GM18511 (cell line): ENCODE results near the gene ALMS1.
"Not testable (repeated sequence)": the region's sequence is repeated elsewhere in the genome, so short reads cannot be mapped to it uniquely, and the experiment has no call there.

Source experiments
- ATAC-seq: cut with Tn5 transposase; IDR thresholded peaks from one replicate; pipeline ENCODE4 v1.9.1; 2021; ENCODE audit warnings: mild to moderate bottlenecking, moderate library complexity; ENCODE audit not compliant: unreplicated experiment

ALMS1 gene

DNA sequence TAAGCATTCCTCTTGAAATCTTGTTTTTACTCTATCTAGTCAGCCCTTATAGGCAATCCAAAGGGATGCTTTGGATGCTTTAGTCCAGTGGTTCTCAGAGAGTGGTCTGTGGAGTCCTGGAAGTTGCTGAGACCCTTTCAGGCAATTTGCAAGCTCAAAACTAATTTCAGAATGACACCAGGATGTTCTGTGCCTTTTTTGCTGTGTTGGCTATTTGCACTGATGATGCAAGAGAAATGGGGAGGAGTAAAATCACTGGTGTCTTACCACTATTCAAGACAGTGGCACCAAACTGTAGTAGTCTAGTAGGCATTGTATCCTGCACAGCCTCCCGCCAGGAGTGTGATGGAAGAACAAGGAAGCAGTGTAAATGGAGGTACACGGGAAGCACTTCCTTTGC is 219.0 kb downstream of the ALMS1 start:
- not testable (repeated sequence) for ATAC-seq

DNA sequence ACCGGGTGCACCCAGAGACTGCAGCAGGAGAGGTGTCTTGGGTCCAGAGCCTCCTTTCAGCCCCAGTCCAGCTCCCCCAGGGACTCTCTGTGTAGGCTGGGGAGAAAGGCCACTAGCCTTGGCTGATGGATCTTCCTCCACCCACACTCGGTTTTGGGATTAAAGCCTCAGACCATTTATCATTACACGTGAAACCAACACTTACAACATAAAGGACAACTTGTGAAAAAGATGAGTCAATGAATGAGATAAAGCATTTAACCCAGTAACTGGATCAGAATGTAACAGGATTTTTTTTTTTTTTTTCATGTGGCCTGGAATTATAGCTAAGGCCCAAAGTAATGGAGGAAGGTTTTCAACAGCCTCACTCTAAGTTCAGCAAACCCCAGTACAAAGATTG is 224.5 kb downstream of the ALMS1 start:
- no peak for ATAC-seq

DNA sequence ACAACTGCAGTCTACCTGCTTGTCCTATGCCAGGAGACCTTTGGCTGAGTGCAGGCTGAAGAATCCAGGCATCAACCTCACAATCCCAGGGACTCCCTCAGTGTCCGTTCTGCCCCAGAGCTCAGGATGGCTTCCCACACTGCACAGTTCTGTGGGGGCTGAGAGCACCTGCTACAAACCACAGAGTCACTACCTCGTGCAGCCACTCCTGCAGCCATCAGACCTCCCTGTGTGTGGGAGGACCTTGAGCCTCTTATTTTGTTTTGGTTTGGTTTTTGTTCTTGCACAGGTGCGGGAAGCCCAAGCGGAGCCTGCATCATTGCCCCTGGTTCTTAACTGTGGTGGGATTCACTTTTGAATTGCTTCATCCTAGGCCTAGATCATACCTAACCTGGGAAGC is 225.6 kb downstream of the ALMS1 start:
- no peak for ATAC-seq

DNA sequence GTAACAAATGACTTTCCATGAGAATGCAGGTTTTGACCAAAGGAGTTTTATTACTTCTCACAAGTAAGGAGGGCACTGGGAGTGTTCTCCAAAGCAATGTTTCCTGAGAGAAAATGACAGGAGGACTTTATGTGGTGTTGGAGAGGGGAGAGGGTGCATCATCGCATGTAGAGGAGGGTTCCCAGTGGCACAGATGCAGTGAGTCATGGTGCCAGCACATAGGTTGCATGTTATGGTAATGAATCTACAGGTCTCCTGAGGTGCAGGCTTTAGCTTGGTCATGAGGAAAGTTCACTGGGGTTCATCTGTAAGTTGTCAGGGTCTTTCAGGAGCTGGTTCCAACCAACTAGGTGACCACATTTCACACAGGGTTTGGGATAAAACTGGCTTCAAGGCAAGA is 226.2 kb downstream of the ALMS1 start:
- no peak for ATAC-seq

DNA sequence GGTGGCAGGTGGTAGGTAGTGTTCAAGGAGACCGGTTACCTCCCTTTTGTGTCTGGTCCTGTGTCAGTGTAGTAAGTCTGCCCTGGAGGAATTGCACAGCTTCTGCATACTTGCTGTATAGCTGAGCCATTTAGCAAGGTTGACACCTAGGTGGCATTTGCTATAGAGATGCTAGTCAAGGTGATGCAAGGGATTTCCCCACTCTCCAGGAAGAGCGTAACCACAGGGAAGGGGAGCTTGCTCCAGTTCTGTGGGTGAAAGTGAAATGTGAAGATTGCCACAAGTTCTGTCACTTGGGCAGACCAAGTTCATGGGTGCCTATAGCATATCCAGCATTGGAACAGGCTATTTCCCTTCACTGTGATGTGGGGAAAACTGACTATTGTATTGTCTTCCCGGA is 228.5 kb downstream of the ALMS1 start:
- no peak for ATAC-seq

DNA sequence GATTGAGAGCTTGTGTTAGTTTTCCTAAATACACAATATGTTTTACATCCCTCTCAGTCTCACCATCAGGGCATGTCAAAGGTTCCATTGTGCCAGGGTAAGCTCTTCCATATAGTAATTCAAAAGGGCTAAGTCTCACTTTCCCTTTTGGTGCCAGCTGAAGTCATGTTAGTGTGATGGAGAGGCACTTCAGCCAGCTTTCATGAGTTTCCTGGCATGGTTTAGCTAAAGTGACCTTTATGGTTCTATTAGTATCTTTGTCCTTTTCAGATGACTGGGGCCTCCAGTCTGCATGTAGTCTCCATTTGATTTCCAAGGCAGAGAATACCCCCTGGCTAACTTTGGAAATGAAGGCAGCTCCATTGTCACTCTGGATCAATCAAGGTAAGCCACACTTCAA is 229.4 kb downstream of the ALMS1 start:
- ATAC-seq = no peak

DNA sequence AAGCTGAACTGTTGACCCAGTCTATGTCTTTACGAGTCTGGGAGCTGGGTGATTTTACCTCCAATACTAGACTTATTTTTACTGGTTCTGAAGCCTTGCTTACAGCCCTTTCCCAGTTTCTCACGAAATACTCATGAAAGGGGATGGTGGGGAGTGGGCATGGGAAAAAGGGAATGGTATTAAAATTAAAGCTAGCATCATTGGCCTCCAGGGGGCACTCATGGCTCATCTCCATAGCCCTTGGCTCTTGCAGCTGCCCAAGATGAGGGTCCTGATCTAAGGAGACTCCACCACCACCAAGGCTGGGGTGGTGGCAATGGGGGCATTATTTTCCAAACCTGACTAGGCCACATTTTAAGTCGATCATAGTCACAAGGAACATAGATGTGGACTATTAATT is 234.3 kb downstream of the ALMS1 start:
- not testable (repeated sequence) for ATAC-seq

DNA sequence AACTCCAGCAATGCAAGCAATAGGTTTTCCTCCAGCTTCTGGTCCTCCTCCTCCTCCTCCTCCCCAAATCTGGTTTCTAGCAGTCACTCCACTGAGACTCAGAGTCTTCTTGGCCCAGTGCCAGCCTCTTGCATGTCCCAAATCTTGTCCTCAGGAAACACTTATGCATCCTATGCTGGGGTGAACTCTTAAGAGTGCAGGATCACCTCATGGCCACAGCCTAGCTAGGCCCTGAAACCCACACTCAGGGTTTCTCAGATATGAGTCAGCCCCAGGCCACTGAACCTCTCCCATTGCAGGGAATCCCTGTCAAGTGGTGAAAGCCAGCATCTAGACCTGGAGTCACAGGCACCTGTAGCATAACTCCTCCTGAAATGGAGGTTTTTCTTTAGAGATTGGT is 238.4 kb downstream of the ALMS1 start:
- ATAC-seq = not testable (repeated sequence)

DNA sequence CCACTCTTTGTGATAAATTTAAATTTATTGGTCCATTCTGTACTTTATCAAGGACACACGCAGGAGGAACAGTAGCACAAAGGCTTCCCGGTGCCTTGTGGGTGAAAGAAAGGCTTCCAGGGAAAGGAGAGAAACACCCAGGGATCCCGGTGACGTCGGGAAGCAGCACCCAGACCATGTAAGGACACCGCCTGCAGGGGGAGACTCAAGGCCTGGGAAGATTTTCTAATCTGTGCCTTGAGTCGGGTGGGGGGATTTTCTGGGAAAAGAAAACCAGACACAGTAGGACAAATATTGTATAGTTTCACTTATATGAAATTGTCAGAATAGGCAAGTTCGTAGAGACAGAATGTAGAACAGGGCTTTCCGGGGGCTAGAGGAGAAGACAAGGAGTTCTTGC is 239.0 kb downstream of the ALMS1 start:
- not testable (repeated sequence) for ATAC-seq

DNA sequence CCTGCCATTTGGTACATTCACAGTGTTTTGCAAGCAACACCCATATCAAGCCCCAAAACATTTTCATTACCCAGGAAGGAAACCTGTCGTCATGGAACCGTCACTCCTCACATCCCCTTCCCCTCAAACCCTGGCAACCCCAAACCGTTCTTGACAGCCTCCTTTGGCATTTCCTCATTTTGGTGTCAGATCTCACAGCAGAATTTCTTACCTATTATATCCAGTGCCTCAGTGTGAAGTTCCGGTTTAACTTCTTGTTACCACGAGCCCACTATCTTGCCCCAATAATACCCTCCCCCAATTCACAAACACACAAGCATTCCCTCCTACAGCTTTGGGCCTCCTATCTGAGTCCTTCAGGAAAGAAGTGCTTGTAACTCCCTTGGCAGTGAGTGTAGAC is 240.6 kb downstream of the ALMS1 start:
- not testable (repeated sequence) for ATAC-seq

DNA sequence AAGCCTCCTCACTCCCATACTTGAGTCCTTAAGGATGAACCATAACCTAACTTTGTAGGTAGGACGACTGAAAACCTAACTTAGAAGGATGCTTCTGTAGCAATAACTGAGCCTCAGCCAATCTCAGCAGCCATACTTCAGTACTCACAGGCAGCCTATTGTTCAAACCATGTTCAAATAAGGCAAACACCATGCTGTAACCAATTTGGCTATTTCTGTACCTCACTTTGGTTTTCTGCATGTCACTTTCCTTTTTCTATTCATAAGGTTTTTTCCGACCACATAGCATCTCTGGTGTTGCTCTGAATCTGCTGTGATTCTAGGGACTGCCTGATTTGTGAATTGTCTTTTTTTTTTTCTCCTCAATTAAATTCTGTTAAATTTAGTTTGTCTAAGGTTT is 242.9 kb downstream of the ALMS1 start:
- not testable (repeated sequence) for ATAC-seq

DNA sequence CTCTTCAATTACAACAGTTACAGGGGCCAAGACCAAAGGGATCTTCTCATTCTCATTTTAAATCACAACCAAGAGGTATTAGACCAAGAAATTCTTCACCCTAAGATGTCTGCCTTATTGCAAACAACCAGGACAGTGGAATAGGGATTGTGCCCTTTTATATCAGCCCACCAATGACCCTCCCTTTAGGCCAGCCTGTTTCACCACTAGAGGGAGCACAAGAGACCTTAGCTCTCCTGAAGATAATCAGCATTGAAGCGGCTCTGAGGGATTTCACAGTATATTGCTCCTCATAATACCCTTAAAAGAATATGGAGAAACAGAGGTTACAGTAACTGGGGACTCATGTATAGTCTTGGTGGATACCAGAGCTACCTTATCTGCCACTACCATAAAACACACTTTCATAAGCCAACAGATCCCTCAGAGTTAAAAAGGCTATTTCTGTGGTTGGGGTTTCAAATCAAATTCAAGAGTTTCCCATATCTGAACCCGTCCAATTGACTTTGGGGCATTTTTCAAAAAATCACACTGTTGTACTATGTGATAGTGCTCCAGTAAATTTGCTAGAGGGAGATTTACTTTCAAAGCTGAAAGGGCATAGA is 245.1 kb downstream of the ALMS1 start:
- peak; percentile 72 for ATAC-seq

DNA sequence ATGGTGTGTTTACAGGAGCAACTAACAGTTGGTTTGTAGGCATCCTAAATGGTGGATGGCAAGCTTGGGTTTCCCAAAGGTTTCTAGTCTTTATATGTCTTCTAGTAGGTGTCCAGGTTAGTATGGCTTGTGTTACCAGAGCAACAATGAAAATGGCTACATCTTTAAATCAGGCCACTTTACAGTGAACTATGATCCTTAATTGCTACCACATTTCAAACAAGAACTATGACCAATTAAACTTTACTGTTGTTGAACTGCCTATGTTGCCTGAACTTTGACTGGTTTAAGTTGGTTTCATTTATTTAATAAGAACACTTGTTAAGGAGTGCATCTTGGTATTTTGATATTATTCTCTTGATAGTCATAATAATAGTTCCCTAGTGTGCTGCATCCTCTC is 251.3 kb downstream of the ALMS1 start:
- ATAC-seq = not testable (repeated sequence)

DNA sequence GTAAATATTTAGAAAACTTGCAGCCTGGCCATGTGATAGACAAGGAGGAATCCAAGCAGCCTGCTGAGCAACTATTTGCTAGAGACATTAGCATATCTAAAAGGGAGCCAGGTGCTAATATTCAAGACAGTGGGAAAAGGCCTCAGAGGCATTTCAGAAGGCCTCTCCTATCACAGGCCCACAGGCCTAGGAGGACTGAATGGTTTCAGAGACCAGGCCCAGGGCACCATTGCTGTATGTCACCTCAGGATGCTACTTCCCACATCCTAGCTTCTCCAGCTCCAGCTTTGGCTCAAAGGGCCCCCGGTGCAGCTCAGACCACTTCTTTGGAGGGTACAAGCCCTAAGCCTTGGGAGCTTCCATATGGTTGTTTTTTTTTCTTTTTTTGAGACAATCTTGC is 252.8 kb downstream of the ALMS1 start:
- ATAC-seq = no peak

DNA sequence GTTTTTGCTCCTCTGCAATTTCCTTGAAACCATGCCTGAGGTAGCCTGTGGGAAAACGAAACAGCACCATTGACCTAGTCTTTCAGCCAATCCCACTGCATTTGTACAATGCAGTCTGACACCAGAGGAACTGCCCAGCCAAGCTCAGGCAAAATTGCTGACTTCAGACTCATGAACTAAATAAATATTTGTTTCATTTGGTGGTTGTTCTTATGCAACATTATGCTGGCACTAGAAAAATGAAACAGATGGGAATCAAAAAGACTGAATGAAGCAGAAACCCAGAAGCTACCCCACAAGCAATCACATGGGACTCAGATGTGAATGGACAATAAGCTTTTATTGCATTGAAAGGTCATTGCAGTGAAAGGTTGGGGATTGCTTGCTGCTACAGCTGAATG is 254.9 kb downstream of the ALMS1 start:
- ATAC-seq = no peak

DNA sequence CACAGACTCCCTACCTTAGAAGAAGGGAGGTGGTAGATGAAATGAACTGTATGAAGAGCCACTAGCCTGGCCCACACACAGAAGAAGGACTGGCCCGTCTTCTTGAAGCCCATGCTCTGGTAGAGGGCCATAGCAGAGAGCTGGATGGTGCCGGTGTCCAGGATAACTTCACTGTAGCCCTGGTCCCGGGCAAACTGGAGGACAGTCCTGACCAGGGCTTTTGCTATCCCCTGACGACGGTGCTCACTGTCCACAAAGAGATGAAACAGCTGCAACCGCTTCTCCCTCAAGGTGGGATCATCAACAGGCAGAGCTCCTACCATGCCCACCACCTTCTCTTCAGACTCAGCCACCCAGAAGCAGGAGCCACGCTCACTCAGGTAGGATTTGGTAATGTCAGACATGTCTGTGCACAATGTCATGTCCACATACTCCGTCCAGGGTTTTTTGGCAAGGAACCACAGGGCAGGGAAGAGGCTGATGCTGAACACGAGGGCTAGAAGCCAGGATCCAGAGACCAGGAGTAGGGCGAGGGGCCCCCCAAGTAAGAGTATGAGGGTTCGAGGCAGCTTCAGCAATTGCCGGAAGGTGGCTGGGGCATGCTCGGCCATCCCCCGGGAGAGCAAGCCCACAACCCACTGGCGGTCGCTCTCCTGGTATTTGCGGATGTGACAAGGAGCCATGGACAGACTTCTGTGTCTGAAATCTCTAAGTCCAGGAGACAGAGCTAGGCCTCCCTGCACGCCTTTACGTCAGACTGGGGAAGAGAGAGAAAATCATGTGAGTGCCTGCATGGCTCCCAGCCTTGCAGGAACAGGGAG is 255.5 kb downstream of the ALMS1 start:
- ATAC-seq = no peak

DNA sequence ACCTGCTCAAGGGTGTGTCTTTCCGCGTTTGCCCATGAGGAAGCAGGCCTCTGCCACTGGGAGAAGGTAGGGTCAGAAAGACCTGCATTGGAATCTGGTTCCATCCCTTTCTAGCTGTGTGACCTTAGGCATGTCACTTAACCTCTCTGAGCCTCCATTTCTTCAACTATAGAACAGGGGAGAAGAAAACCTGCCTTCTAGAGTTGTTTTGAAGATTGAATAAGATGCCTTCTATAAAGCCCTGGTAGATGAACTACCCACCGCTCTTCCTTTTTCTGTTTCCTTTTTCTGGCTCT is 256.1 kb downstream of the ALMS1 start:
- no peak for ATAC-seq

DNA sequence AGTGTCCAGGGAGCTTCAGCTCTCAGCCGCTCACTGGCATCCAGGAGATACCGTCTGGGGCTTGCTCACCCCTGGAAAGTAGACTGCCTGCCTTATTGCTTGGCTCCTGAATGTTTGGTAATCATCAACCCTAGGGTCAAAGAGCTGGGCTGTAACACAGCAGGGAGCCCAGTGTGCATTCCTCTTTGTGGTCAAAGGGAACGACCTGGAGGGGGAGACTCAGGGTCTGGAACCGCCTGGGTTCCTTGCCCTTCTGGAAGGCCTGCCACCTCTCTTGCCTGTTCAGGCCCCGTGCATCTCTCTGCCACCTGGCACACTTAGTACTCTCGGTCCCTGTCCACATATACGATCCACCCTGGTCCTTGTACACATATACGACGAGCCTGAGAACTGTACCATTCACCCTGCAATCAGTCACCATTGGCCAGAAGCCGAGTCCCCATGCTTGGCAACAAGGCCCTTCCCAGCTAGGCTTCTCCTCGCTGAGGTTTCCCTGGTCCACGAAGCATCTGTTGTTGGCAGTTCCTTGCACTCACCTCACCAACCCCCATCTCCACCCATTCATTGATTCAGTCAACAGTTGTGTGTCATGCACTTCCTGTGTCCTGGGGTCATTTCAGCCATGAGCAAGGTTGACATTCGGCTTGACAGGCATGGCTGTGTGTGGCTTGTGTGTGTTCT is 256.8 kb downstream of the ALMS1 start, which contains the start of gene NAT8:
NAT8 (minus strand) TSS at position 85 of the 681 bp plus-strand sequence. CDS start 794 bp downstream, outside the sequence.
- ATAC-seq = no peak

DNA sequence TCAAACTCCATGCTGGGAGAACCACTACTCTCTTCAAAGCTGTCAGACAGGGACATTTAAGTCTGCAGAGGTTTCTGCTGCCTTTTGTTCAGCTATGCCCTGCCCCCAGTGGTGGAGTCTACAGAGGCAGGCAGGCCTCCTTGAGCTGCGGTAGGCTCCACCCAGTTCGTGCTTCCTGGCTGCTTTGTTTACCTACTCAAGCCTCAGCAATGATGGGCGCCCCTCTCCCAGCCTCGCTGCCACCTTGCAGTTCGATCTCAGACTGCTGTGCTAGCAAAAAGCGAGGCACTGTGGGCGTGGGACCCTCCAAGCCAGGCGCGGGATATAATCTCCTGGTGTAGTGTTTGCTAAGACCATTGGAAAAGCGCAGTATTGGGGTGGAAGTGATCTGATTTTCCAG is 262.1 kb downstream of the ALMS1 start:
- ATAC-seq = not testable (repeated sequence)

DNA sequence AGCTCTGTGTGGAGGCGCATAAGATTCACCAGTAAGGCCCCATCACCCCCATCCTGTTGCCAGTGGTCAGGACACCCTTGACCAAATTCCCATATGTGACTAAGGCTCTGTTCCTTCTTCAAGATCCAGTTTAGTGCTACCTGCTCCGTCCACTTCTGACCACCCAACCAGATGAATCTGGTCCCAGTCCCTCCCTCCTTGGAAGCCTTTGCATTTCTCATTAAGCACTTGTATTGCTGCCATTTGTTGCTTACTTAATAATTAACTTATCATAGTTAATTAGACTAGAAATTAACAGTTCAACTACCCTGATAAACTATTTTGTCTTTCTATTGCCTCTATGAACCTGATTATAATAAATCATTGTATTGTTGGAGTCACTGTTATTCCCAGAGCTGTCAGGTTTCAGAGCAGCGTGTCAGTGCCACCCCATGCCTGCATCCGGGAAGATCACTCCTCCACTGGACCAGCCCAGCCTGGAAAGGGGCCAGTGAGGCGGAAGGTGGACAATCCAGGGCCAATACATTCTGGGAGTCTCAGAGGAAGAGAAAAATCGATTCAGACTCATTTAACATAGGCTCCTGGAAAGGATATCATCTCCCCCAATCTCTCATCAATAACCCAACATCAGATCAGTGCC is 266.1 kb downstream of the ALMS1 start:
- no peak for ATAC-seq

DNA sequence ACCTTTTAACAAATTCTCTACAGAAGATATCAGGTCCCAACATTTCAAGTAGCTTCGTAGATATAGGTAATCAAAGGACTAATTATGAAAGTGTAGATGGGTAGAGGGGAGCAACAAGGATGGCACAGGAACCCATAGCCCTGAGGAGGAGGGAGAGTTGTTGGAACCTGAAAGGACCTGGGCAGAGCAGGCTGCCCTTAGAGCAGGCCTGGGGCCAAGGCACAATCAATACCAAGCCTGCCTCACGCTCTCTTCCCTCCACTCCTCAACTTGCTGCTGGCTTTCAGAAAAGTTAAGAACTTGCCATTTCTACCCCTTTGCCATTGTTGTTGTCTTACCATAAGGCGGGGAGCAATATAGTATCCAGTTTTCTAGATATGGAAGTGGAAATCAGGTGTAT is 266.7 kb downstream of the ALMS1 start:
- ATAC-seq = no peak

DNA sequence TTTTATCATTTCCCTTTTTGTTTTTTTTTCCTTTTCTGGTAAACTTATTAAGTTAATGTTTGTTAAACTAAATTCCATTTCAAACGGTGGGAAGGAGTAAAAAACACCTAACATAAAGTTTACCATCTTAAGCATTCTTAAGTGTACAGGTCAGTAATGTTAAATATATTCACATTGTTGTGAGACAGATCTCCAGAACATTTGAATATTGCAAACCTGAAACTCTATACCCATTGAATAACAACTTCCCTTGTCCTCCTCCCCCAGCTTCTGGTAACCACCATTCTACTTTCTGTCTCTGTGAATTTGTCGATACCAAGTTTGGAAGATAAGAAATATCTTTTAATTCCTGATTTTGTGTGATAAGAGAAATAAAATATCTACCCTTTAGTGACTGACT is 268.5 kb downstream of the ALMS1 start:
- ATAC-seq = no peak
